PC-9 (cell line): ENCODE measurements around the gene RXRA.

ENCODE experiments used
- CTCF ChIP-seq: fragments of 200-600 bp; sonication (generic); conservative IDR thresholded peaks from 2 replicates; pipeline ENCODE4 v1.6.1; 2017; ENCODE audit warnings: mixed run types, antibody characterized with exemption, mild to moderate bottlenecking, moderate library complexity
- EZH2 ChIP-seq: fragments of 200-600 bp; sonication (generic); IDR thresholded peaks from 2 replicates; pipeline ENCODE4 v1.8.0; 2017; ENCODE audit warnings: antibody characterized with exemption, low read depth

DNA sequence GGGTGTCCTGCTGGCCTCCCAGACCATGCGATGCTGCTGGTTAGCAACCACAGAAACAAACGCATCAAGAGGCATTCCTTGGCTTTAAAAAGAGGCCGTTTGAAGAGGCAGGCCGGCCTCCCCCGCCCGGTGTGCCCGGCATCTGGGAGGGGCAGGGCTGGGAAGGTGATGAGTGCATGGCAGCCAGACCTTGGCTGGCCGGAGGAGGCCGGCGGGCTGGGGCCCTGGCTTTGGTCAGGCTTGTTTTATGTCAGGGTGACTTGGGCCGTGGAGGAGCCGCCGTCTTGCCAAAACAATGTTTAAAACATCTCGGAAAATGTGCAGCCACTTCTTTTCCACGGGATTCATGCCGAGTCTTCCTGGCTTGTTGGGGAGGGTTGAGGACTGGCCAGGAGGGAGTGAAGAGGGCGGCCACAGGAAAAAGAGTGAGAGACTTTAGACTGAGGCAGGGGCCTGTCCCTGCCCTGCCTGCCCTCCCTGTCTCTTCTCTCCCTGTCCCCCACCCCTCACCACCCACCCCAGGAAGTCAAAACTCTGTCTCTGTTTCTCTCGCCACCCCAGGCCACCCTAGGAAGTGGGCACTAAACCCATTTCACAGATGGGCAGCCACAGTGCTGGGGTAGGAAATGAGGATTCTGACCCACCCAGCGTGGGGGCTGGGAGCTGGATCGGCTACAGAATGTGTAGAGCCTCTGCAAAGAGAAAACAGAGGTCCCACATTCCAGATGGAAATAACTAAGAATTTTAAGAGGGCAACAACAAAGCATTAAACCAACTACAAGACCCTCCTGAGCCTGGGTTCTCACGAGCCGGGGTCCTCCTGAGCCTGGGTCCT, 143.0 kb downstream of the RXRA start:
- TF ChIP-seq CTCF = no peak
- no peak for TF ChIP-seq EZH2
